Colon (tissue), 2 donors: Measurements from ENCODE around the gene ITPR2.
"Not testable (repeated sequence)": the region's sequence is repeated elsewhere in the genome, so short reads cannot be mapped to it uniquely, and the experiment has no call there.

Source experiments
- FAIRE-seq: peaks from 2 replicates; lab custom pipeline; 2012; peaks lifted over from hg19 to GRCh38; lab: Jason Lieb, UNC
- donor health status: control.
- donor health status: control.

The ITPR2 gene

DNA sequence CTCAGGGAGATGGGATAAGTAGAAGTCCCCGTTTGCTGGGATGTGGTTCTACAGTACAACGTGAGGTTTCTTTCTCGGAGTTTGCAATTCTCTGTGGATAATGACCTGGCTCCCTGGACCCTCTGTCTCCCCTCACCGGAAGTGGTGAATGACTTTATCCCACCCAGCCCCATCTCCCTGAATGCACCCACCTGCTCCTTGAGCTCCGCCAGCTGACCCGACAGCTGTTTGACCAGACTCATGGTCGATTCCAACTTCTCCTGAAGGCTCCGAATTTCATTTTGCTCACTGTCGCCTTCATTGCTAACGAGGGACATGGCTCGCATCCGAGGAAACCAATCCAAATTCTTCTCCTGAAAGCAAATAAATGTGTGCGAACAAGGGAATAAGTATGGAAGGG lies 493.0 kb downstream of the ITPR2 start:
- no peak for FAIRE-seq

DNA sequence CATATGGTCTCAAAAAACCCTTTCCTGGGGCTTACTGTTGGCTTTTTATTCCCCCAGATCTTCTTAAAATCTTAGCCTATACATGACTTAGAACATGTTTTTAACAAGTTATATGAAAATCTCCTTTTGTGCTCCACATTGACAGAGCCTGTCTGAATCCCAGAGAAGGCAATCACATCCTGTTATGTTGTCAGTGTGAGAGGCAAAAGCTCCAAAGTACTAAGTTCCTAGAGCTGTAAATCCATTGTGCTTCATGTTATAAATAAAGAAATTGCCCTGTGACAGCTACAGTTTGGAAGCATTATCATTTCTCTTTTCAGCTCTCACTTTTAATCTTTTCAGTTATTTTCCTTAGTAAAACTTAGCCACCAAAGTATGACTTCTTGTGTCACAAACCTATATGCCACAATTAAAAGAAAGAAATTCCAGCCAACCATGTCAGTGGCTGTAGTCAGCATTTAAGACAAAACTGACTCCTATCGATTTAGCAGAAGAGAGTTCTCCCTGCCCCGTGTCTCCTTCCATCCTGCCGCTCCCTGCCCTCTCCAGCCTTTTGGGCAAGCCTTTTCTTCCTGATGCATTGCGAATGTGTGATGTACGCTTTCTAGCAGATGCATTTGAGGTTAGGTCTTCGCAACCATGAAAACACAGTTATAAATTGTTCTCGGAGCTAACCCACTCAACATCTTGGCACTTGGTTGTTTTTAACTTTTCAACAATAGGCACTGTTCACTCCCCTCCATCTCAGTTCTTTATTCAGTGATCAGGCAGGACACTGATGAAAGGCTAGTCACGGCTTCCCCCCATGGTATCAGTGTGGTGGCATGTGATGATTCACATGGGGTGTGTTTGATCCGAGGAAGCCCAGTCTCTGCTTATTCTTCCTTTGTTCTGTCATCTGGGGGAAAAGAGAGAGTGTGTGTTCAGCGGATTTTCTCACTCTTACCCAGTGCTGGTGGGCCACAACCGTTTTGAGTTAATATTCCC lies 494.1 kb downstream of the ITPR2 start:
- no peak for FAIRE-seq

DNA sequence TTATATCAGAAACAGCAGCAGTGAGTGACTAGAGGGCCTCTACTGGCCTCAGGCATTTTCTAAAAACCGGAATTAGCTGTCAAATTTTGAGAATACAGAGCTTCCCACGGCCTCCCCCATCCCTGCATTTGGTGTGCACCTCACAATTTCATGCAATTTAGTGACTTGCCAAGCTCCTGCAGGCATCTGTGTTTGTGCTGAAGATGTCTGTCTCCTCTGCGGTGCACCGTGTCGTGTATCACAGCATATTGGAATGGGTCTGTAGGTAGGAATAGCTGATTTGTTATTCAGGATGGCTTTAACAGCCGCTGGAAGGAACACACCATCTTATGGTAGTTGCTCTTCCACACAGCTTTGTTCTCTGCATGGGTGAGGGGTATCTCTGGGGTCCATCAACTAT lies 497.3 kb downstream of the ITPR2 start:
- no peak for FAIRE-seq

DNA sequence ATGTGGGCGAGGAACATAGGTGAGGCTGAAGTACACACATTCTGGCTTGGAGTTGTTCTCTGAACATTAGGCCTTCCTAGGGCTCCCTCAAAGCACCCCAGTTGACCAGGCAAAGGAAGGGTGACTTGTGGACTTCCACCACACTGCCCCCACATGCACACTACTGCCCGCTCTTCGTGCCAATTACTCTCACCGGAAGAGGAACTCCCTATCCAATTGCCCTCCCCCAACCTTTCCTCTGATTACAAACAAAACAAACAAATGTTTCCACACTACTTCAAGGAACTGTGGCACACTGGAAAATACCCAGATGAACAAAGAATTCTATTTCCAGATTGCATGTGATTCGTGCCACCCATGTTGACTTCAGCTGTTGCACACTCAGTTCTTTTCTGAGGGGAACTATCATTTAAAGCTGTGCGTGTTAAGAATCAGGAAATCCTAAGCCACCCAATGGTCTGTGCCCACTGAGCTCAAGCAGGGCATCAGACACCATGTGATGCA lies 498.3 kb downstream of the ITPR2 start:
- FAIRE-seq = no peak

DNA sequence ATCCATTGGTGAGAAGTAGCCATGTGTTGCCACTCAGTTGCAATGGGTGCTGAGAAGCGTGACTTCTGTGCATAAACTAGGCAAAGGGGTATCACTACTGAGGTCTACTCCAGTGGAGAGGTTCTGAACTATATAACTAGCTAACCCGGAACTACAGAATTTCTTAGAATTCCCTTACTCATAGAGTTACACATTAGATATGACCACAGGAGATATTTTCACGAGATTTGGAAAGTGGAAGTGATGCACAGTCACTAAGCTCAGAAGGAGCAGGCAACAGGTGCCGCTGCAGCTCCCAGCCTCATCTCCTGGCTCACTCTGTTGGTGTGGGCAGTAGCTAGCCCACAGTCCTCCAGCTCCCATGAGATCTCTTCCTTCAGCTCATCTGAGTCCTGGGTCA lies 501.0 kb downstream of the ITPR2 start:
- no peak for FAIRE-seq

DNA sequence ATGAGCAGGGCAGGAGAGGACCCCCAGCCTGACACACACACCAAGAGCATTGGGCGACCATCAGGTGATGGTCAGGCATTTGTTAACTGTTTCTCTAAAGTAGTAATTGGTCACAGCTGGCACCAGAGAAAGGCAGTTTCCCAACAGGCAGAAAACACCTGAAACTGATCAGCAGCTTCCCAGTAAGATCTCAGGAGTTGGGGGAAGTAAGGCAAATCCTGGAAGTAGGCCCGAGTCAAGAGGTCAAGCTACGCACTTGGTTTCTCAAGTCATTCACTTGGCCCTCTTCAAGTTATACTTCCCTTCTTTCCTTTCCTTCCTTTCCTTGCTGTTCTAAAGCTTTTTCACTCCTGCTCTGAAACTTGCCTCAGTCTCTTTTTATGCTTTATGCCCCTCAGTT lies 501.9 kb downstream of the ITPR2 start:
- no peak for FAIRE-seq

DNA sequence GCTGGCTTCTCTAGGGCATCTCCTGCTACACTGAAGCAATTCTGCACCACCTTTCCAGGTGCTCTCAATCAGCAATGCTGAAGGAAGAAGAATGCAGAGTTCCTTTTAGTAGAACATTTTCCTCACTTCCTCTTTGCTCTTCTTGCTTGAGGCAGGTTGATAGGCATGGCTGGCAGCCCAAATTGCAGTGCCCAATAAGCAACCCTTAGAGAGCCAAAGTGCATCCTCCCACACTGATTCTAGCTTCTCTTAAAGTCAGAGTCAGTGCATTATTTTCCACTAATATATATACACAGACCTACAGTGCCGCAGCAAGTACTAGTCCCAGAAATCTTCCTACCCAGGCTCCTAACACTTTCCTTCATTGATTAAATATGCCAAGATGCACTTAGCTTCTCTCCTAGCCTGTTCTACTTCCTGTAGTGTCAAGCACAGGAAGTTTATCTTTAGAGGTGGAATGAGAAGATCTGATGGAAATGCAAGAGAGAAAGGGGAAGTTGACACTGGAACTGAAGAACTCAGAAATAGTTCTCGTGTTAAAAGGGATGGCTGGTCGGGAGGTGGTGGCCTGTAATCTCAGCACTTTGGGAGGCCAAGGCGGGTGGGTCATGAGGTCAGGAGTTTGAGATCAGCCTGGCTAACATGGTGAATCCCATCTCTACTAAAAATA lies 504.9 kb downstream of the ITPR2 start:
- FAIRE-seq = no peak

DNA sequence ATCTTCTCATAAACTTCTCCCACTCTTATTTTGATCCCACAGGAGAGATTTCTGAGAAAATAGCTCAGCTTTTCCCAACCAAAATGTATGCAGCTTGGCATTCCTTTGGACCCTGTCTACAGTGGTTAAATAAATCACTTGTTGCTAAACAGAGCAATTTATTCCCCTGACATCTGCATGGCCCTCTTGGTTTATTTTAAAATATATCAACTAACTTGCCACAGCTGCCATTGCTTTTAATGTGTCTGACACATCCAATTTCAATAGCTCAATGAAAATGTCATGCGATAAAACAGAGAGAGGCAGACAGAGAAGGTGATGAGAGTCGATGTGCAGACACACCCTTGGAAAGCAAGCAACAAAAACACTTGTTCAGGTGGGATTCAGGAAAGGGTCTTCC lies 509.3 kb downstream of the ITPR2 start:
- no peak for FAIRE-seq

DNA sequence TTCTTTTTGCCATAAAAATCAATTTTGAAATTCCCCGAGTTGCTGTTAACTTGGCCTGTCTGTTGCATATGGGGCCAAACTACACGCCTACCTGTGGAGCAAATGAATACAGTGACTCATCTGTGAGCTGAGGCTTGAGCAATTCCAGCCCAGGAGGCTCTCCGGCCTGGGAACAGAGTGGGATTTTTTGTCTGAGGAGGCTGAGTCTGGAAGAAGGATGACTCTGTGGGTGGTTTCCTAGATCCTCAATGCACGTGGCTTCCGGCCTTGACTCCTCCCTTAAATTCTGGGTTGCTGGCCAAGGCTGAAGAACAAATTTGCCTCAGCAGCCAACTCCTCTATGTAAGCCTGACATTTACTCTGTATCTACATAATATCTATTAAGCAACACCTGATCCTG lies 513.5 kb downstream of the ITPR2 start:
- no peak for FAIRE-seq

DNA sequence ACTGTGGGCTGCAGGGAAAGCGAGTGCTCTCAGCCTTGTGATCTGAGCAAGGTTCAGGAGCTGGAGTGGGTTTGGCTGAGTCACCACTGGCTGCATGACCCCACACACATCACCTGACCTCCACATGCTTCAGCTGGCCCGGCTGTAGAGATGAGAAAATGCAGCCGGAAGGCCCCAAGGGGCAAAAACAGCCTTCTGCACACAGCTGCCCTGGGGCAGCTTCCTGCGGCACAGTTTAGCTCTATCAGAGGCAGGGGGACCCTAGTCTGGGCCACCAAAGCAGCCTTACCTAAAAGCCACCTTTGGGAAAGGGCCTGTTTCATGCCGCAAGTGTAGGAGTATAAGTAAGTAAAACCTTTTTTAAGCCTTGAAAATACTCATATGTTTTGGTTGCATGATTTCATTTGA lies 514.3 kb downstream of the ITPR2 start:
- FAIRE-seq = no peak

DNA sequence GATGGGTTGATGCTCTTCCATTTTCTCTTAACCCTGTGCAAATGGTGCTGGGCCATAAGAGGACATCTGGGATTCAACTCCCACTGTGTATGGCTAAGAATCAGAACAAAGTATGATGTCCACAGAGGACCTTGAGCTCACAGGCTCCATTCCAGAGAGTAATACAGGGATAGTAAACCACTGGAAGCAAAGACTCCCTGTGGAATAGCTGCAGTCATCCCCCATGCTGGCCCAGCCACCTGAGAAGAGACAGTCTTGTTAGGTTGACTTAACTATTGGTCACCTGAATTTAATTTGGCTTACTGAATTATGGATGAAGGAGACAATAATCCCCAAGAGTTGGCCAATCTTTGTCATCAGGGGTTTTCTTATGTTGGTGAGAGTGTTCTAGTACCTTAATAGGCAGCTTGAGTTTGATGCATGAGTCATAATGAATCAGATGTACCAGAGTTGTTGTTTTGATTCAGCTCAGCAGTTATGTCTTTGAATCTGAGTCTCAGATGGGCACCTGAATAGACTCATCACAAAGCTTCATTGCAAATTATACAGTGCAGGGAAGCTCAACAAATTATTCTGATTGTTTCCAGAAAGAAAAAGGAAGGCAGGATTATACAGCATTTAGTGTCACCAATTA lies 514.9 kb downstream of the ITPR2 start:
- no peak for FAIRE-seq

DNA sequence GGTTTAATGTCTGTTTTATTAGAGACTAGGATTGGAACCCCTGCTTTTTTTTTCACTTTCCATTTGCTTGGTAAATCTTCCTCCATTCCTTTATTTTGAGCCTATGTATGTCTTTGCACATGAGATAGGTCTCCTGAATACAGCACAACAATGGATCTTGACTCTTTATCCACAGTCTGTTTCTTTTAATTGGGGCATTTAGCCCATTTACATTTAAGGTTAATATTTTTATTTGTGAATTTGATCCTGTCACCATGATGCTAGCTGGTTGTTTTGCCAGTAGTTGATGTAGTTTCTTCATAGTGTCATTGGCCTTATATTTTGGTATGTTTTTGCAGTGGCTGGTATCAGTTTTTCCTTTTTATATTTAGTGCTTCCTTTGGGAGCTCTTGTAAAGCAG lies 518.9 kb downstream of the ITPR2 start:
- FAIRE-seq = not testable (repeated sequence)

DNA sequence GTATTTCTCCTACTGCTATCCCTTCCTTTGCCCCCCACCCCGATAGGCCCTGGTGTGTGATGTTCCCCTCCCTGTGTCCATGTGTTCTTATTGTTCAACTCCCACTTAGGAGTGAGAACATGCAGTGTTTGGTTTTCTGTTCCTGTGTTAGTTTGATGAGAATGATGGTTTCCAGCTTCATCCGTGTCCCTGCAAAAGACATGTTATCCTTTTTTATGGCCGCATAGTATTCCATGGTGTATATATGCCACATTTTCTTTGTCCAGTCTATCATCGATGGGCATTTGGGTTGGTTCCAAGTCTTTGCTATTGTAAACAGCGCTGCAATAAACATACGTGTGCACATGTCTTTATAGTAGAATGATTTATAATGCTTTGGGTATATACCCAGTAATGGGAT lies 522.5 kb downstream of the ITPR2 start:
- FAIRE-seq = not testable (repeated sequence)

DNA sequence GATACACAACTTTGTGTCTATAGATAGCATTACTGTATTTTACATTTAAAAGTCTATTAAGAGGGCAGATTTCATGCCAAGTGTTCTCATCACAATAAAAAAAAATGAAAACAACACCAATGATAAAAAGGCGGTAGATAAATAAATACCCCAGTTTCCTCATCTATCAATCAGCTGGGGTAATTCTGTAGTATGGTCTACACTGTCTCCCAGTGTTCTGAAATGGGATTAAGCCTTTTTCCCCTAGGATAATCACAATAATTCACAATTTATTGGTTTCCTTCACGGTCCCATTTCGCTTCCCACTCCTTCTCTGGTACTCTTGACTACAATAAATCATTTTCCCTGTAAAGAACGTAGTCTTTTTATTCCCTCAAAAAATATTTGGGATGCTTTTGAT lies 523.4 kb downstream of the ITPR2 start:
- FAIRE-seq = no peak

DNA sequence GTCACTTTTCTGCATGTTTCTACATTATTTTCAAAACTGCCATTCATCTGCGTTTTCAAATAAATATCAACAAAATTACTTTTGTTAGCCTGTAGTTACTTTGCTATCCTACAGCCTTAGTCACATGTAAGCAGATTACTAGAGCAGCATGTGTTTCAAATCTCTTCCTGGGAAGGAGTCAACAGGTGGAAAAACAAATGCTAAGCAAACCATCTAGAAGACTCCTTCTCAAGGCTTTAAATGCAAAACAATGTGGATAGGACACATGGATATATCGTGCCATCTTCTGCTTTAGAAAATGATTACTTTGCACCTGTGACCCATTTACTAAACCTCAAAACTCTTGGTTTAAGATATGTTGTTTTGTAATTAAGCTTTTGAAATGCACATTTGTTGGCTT lies 528.7 kb downstream of the ITPR2 start:
- FAIRE-seq = no peak

DNA sequence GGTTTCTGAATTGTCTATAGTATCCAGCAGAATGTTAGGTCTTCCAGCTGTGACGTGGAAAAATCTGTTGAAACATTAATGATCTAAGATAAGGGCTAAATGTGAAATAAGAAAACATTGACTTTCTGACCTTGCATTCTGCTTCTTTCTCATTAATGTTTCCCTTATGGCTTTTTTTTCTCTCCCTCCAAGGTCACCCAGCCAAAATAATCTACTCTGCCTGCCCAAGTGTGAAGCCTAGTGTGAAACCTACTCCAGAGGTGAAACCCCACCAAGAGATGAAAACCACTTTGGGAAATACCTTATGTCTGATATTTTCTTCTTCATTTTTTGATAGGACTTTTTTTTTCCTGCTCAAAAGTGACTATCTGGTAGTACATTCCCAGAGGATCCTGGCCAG lies 529.6 kb downstream of the ITPR2 start:
- FAIRE-seq = no peak

DNA sequence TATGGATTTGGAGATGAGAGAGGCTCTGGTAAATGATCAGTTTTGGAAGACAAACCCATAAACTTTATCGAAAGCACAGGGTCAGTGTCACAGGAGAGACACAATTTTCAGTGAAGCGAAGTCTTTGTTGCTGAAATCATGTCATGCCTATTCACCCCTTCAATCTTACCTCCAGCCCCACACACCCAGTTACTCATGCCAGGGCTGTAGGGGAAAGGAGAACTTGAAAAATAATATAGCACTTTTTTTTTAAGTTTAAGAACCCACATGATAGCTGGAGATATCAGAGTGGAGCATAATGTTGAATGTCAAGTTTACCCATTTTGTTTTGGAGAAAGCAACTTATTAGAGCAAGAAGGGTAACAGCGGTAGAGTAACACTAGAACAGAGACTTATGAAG lies 530.2 kb downstream of the ITPR2 start:
- FAIRE-seq = no peak

DNA sequence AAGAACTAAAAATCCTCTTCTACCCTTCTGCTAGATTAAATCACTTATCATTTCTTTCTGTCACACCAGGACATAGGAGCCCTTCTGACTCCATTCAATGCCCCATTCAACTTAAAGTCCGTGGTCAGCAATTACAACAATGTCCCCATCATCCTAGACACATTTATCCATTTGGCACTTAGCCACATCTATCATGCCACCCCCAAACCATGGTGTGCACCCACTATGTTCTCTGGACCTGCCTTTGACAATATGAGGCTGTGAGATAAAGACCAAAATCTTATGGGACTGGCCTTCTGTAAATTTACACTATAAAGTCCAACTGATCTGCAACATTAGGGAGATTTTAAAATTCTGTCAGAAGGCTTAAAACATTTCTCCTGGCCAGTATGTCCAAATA lies 533.2 kb downstream of the ITPR2 start:
- no peak for FAIRE-seq

DNA sequence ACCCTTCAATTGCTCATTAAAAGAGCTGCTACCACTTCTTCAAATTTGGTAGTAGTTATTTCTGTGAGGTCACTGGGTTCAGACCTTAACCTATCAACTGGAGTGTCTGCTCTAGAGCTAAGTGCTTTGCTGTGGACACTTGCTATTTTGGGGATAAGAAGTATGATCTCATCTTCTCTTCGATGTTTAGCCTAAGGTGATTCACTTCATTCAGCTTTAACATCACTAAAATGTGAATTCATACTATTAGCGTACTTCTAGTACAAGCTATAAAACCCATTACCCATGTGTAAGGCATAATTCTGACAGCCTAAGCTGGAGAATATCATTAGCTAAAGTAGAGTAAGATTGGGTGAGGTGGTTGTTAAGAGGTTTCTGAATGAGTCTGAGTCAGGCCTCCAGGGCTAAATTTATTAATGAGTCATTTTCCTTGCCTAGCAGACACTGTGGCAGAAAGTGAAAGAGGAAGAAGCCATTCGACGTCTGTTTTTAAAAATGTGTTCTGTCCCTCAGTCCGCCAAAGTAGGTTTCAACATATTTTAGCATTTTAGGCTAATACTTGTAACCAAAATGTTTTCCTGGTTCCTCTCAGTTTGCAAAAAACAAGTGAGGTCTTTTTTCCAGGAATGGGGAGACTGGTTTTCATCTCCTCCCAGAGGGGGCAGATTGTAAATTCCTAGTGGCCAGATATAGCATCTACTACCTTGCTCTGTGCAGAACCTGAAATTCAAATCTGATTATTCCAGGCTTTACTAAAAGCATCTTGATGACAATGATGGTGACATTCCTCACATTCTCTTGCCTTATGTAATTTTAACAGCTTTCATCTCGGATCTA lies 534.0 kb downstream of the ITPR2 start:
- no peak for FAIRE-seq

DNA sequence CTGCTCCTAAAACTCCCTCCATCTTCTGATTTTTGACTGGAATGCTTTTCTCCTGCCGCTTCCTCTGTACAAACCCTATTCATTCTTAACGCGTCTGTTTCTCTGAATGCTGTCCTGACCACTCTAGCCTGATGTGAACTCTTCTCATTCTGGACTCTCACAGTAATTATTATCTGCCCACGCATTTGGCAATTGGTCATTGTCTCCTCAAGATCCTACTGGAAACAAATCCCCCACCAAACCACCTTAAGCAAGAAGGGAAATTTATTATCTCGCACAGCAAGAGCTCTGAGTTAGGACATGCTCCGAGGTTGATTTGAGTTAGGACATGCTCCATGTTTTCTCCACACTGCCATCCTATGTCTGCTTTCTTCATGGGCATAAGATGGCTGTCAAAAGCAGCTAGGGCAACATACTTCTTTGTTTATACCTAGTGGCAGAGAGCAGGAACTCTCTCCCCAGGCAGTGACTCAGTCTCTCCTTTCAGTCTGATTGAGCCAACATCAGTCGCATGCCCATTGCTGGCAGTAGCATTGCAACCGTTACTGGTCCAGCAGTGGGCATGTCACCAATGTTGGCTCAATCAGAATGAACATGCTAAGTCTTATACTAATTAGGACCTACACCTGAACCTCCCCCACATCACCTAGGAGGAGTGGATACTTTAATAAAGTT lies 535.5 kb downstream of the ITPR2 start:
- no peak for FAIRE-seq

DNA sequence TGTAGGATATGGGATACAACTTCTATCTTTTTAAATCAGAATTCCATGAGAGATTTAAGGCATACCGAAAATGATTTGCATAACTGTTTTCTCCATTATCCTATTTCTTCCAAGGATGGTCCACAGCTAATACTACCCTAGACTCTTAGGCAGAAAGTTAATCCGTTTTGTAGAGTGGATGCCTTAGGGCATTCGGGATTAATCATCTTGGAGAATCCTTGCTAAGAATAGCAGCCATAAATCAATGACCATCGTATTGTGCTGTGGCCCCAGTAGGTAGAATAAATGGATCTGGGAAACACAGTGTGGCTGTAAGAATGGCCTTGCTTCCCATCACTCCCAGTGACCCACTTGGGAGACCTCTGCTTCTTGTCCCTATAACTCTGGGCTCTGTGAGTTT lies 538.0 kb downstream of the ITPR2 start:
- FAIRE-seq = no peak
